Activated CD4-positive, CD25-positive, alpha-beta regulatory T cell treated with anti-CD3 and anti-CD28 coated beads, Interleukin-2, amount 50 U/mL, for 72 hours (primary cell): ENCODE data around the gene KIF25.

ENCODE experiments used
- DNase-seq: peaks from one replicate; pipeline ENCODE4 v3.0.0; 2021

The KIF25 gene, protein sequence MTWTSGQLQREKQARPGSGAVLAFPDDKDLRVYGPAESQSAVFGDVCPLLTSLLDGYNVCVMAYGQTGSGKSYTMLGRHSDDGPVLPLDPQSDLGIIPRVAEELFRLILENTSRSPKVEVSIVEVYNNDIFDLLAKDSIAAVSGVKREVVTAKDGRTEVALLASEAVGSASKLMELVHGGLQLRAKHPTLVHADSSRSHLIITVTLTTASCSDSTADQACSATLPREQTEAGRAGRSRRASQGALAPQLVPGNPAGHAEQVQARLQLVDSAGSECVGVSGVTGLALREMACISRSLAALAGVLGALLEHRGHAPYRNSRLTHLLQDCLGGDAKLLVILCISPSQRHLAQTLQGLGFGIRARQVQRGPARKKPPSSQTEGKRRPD

DNA sequence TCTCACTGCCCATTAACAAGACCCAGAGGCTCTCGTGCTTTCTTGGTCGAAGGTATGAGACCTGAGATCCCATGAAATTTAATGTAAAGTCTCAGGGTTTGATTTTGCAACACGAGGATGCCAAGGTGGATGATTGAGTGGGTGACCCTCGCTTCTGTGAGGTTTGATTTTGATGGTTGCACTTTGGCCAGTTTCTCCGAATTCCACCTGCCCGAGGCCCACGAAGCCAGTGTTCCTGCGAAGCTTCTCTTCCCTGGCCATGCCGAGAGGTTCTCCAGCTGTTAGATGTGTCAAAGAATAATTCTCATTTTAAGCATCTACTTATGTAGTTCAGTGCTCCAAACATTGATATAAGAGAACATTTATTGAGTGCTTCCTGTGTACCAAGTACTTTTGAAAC, at the start of gene KIF25:
TSS of gene KIF25 (plus strand) at position 30 of the 400 bp plus-strand sequence. CDS start 31,915 bp downstream, outside the sequence.
- DNase-seq = no peak

DNA sequence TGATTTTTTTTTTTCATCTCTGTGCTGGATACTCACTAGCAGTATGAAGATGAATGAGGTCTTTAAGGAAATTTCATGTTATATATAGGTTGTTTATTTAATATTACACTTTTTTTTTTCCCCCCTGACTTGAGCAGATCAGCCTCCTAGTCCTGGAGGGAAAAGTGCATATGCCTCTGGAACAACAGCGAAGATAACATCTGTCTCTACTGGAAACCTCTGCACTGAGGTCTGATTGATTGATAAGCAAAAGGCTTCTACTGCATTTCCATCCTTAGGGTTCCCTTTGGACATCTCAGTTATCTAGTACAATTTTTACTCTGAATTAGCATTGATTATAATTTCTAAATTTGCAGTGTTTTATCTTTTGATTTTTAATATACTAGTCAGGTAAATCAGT, 49.8 kb upstream of the KIF25 start:
- DNase-seq = no peak

DNA sequence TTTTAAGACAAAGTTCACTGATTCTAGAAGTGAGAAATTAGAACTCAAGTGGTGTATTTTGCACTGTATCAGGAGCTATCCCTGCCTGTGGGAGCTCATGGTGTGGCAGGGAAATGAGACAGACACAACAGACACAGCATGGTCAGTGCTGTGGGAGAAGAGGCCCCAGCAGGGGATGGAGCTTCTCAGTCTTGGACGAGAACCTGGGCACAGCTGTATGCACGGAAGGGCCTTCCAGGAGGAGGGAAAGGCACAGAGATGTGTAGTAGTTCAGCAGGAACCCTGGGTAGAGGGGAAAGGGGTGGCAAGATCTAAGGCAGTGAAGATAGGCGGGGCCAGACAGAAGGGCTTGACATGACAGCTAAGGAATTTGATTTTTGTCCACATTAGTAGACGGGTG, 48.8 kb upstream of the KIF25 start:
- DNase-seq = no peak

DNA sequence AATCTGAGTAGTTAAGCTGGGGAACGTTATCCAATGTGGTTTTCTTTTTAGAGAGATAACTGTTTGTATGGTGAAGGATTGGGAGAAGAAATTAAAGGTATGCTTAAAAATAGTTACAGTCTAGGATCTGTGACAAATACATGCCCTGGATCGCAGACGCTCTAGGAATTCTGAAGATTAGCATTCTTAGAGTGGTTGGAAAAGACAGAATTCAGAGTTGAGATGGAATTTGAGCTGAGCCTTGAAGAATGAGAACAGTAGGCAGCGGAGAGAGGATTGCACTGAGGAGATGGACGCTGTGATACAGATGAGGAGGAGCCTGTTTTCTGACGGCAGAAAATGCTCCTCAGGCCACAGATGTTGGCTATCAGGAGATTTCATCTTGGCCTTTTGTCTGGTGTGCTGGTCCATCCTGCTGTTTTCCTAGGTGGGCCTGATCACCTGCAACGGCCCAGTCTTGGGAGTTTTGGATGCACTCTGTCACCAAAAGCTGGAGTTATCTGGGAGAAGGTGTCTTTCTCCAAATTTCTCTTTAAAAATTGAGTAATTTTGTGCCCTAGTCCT, 48.3 kb upstream of the KIF25 start:
- no peak for DNase-seq

DNA sequence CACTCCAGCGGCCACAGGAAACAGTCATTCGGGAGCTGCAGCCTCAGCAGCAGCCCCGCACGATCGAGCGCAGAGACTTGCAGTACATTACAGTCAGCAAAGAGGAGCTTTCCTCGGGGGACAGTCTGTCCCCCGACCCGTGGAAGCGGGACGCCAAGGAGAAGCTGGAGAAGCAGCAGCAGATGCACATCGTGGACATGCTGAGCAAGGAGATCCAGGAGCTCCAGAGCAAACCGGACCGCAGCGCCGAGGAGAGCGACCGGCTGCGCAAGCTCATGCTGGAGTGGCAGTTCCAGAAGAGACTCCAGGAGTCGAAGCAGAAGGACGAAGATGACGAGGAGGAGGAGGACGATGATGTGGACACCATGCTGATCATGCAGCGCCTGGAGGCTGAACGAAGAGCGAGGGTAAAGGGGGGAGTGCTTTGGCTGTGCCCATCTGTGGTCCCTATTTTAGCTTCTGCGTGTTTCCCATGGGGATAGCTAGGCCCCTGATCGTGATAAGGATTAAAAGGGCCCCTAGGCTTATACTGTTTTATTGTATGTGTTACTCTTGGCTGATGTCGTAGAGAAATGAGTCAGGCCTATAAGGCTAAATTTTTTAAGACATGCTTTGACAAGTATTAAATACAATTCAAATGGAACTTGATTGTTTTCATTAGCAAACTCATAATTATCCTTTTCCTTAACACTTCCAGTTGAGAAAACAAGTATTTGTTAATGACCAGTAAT, 45.5 kb upstream of the KIF25 start:
- no peak for DNase-seq

DNA sequence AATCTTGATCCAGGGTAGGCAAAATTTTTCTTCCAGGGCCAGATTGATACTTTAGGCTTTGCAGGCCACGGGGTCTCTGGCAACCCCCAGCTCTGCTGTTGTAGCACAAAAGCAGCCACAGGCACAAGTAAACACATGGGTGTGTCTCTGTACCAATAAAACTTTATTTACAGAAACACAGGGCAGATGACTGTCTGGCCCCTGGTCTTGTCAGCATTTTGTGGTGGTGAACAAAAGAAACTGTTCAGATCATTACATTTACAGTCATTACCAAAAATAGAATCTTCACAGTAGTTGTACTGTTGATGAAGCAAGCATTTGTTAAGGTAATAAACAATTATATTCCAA, 45.0 kb upstream of the KIF25 start:
- DNase-seq = no peak

DNA sequence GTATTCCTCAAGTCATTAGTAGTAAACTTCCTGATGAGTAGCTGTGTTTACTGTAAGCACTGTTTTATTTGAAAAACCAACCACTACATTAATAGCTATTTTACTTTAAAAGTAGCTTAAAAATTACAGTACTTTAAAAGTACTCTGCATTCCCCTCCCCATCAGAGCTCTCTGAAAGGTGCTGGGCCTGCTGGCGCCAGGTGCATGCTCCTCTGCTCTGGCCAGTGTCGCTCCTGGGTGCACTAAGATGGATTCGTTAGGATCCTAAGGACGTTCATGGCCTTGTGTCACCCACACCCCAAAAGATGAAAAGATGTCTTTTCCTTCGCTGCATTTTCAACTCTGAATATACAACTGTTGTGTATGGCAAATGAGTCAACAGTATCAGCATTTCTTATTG, 43.9 kb upstream of the KIF25 start:
- DNase-seq = no peak

DNA sequence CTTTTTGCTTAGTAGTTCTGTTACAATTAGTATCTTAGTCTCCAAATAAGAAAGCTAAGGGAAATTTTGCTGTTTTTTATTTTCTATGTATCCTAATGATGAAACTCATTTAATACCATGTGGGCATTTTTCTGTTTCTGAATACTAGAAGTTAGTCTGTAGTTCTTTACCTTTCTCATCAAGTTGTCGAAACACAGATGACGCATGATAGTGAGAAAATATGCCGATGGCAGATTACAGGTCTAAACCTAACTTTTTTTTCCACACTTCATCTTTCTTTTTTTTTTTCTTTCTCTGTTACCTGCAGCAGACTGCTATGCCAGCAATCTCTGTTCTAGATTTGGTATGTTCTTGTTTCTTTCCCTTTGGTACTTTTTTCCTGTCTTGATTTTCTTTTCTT, 43.3 kb upstream of the KIF25 start:
- DNase-seq = no peak

DNA sequence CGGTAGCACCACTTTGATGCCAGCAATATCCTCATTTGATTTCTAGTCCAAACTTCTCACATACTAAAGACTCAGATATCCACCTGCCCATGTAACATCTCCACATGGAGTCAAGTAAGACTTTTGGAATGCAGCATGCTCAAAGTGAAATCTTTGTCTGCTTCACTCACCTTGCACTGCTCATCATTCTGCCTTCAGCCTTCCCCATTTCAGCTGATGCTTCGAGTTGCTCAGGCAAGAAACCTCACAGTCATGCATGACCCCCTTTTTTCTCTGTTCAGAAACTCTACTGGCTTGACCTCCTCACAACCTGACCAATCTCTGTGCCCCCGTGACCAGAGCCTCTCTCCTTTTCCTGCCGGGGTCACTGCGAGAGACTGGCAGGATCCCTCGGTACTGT, 41.0 kb upstream of the KIF25 start:
- no peak for DNase-seq

DNA sequence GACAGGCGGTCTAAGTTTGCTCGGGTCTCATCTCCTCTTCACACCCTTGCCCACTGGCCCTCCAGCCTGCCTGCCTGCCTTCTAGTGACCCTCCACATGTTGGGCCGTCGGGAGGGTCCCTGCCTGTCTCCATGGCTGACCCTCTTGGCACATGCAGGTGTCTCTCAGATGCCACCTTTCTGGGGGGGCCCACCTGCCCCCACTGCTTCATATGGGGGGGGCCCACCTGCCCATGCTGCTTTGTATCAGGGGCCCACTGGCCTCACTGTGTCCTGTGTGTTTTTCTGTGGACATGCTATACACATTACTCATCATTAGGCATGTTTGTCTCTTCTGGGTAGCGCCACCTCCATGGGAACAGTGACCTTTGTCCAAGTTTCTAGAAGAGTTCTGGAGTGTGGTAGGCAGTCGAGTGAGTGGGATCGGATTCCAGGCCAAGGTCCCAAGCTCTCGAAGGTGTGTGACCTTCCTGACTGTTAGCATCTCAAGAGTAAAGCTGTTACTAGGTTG, 40.4 kb upstream of the KIF25 start:
- DNase-seq = no peak

DNA sequence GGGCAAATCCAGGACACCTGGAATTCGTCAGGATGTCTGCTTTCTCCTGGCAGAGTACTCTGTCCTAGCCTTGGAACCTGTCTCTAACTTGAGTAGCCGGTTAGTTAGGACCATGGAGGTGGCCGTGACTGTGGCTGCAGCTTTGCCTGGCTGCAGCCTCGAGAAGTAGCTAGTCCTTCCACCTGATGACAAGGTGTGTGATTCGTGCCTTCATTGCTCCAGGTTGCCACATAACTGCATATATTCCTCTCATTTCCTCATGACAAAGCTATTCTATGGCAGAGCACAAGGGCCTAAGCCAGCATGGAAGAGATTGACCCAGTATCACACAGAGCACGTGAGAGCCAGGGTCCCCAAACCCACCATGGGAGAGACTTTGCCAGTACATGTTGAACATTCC, 39.8 kb upstream of the KIF25 start:
- no peak for DNase-seq

DNA sequence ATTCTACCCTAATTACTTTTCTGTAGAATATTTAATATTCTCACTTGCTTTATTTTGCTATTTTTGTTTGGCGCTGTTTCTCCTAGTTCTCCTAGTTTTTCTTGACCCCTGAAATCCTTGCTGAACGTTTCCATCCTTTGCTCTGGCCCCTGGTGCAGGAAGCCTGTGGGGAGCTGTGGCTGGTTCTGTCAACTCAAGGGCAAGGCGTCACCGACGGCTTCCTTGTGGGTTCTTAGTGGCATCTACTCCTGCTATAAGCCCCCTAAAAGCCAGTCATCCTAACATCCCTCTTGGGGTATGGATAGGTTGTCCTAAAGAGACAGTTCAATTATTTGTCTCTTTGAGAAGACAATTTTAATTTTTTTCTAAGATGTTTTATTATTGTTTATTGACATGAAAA, 36.9 kb upstream of the KIF25 start:
- no peak for DNase-seq

DNA sequence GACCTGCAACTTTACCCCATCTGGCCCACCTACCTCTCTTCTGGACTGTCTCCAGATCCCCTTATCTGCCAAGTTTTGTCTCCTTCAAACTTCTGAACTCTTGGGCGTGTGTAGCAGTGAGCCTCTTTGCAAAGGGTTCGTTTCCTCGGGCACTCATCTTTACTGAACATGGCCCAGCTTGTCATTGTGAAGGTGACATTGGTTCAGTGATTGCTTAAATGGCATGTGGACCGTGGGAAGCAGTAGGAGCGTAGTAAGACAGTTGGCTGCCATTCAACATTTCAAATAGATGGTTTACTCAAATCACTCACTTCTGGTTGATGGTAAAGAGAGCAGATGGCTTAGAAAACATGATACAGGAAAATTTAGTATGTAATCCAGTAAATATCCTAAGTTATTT, 34.8 kb upstream of the KIF25 start:
- DNase-seq = no peak

DNA sequence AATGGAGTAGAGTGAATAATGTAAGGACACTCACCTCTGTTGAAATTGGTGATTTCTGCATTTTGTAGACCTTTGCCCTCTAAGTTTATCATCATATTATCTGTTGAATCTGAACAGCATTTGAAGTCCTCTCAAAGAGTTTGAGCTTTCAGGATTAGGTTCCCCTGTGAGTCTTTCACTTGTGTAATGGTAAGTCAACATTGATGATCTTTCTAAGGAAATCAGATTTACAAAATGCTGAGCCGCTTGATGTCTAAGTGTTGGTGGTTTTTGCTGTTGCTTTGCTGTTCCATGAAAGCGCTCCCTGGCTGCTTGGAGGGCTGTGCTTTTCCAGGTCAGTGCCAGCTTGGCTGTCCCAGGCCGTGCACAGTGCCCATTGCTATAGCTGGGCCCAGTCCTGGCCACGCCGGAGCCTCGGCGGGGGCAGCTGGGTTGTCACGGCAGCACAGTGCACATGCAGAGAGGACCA, 33.8 kb upstream of the KIF25 start:
- DNase-seq = no peak

DNA sequence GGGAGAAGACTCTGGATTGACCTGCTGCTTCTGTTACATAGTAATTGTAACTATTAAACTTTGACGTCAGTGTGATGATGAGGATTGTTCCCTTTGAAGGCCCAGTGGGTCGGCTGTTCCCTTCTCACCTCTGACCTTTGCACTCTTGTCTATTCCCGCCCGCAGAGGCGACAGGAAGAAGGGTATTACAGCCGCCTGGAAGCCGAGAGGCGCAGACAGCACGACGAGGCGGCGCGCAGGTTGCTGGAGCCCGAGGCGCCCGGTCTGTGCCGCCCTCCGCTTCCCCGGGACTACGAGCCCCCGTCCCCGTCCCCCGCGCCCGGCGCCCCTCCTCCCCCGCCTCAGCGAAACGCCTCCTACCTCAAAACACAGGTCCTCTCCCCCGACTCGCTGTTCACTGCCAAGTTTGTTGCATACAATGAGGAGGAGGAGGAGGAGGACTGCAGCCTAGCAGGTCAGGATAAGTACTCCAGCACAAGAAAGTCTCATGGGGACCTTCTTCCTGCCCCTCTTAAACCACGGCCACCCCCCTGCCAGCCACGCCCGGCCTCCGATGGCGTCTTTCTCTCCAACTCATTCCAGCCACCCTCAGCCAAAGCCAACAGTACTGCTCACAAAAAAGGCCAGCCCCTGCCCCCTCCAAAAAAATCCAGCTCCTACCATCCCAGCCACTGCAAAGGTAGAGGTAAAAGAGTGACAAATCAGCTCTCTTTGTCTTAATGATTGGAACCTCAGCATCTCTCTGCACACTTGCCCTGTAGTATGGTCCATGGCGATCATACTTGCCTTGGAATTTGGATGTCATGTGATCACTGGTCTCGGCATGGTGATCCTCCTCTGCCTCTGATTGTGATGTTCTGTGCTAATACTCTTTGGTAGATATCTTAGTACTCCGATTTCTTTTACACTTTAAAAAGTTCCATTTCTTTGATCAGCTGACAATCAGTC, 31.6 kb upstream of the KIF25 start:
- no peak for DNase-seq

DNA sequence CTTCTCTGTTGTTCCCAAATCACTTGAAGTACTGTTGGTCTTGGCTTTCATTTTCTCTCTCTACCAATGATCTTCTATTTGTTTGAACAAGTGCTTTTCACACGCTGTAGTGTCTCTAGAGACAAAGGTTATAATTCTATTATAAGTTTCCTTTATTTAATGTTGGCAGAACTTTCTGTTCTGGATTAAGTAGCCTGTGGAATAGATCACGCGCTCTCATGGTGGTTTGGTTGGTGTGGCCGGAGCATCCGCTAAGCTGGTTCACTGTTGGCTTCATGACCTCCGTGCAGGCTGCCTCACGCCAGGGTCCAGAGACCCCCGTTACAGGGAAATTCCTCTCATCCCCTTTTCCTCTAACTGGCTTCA, 30.9 kb upstream of the KIF25 start:
- DNase-seq = no peak

DNA sequence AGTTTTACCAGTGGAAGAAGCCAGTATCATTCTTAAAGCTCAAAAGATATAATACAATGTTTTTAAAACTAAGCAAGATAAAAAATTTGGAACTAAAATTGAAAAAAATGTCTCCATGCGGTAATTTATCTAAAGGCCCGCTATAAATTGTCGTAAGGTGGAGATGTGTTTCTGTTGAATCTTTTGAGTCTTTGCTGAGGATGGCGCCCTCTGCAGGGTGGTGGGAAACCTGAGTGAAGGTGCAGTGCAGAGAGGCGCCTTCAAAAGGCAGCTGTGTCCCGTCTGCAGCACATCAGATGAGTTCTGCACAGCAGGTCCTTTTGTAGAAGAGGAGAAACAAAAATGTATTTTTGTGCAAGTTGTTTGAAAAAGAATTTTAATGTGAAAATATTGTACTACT, 29.4 kb upstream of the KIF25 start:
- DNase-seq = no peak

DNA sequence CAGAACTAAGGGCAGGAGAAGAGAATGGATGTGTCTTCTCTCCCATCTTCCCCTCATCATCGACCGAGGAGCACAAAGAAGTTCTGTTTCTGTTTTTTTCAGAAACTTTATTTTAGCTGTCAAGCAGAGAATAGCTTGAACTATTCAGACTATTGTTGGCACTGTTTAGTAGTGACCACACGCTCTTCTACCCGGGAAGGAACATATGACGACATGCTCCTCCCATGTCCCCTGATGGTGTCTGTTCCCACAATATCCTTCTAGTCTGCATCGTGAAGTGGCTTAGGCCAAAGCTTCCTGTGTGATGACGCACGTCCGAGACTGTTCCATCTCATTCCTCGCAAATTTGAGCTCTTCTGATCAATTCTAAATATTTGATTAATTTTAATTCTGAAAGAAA, 27.2 kb upstream of the KIF25 start:
- no peak for DNase-seq

DNA sequence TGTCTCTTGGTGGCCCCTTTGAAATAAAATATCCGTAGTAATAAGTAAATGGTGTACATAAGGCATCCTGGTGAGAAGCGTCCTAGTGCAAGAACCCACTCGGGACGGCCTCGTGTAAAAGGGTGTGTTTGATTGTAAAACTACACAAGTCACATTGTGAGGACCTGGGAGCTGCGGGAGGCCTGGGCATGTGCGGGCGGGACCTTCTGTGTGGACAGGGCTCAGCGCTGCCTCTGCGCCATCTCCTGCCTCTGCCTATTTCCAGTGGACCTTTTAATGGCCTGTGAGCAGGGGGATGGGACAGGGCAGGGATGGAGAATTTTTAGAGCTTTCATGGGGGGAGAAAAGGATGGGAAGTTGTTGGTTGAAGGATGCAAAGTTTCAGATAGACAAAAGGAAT, 25.3 kb upstream of the KIF25 start:
- DNase-seq = no peak

DNA sequence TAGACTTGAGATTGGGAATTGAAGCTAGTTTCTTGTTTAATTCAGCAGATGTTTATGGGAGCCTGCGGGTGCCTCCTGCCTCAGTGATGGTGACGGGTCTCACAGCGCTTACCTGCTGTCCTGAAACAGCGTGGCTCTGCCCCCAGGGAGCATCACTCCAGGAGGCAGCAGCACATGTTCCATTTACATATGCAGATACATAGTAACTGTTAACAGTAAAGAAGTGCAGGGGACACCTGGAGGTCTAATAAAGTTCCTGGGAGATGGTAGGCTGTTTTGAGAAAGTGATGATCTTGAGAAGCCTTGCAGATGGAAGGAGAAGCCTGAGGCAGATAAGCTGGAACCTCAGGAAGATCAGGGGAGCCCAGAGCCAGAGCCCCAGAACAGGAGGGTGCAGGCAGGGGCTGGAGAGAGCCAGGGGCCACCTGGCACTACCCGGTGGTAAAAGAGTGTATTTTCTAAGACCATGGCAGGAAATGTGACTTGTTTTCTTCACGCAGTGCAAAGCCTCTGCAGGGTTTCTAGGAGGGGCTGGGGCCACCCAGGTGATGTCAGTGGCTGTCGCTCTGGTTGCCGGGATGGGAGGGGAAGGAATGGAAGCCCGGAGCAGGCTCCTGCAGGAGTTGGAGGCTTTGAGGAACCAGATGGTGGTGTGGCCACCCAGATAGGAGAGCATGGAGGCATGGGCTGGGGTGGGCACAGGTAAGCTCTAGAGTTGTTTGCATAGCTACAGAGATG, 24.2 kb upstream of the KIF25 start:
- DNase-seq = no peak

DNA sequence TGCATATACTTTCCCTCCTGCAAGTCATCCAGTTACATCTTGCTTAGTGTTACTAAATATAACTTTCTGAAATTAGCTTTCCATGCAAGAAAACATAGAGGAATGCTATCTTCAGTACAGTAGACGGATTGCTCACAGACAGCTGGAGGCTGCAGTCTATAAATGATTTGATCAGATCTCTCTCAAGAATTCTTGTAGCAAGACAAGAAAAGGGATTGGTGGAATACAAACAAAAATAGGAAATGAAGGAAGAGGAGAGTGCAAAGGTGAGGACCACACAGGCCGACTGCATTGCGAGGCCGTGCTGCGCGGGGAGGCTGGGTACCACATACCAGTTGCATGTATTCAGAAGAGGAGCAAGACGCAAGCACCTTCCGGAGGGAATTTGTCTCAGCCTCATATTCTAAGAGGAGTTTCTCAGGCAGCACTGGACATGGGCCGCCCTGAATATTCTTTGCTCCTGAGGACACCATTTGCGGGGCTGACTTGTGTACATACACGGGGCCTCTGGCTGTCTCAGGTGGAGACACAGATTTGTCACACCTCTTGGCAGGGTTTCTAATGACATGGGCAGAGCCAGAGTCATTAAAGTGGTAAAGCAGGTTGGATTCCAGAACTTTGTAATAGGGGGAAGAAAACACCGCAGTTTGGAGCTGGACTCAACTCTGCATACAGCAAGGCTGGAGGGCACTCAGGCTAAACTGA, 22.7 kb upstream of the KIF25 start:
- DNase-seq = no peak

DNA sequence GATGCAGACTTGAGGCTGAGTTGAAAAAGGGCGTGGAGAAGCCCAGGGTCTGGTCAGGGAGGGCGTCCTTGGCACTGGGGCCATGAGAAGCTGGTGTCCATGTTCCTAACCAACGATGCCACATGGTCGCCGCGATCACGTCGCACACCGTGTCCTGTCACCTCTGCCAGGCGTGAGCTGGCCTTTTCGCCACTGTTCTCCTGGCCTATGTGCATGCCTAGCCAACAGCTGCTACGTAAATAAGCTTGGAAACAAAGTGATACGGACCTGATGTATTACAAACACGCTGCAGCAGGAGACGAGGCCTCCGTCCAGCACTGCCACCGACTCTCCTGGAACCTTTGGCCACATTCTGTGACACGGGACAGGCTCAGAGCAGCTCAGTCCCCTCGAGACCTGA, 22.0 kb upstream of the KIF25 start:
- no peak for DNase-seq
